GM10248 (cell line): Measurements from ENCODE around the gene LRIT1.

Source experiments
- CTCF ChIA-PET: fragments of 300-600 bp; sonication (Branson Sonifier 250); formaldehyde crosslinking; extraction: SDS; loops from one replicate; lab custom pipeline; 2021; ENCODE audit warnings: antibody characterized with exemption; lab: Yijun Ruan, JAX
- POLR2A ChIA-PET: fragments of 350-650 bp; sonication (Branson Sonifier 250); formaldehyde crosslinking; extraction: SDS; loops from one replicate; lab custom pipeline; 2020; ENCODE audit warnings: antibody characterized with exemption; lab: Yijun Ruan, JAX
- DNase-seq: peaks from one replicate; pipeline ENCODE4 v3.0.0; 2012; ENCODE audit errors: extremely low spot score
- CTCF ChIP-seq: IDR thresholded peaks from 2 replicates; pipeline ENCODE4 v1.5.1; 2012; ENCODE audit warnings: mild to moderate bottlenecking, low read depth; ENCODE audit errors: extremely low read depth, missing control alignments, control extremely low read depth

Gene LRIT1

GRCh38 chr10:84202349-84202748 is 39.0 kb downstream of the LRIT1 start:
- no peak for DNase-seq
- ChIA-PET CTCF (interaction anchor here (0.8 to 10.1 kb wide), 9 partner anchors 12 to 88 kb away, joined by 3 to 115 read pairs (median 6); partner anchors contain the start of genes GHITM and LRIT1), POLR2A (no interaction called here)
- TF ChIP-seq CTCF = no peak

- ChIA-PET POLR2A (no interaction called here), CTCF (interaction anchor here (0.8 to 10.1 kb wide), 8 partner anchors 13 to 335 kb away, joined by 3 to 78 read pairs (median 6); partner anchors contain the start of genes GHITM and LRIT1)
- no peak for TF ChIP-seq CTCF
- no peak for DNase-seq
These were observed 39.7 kb downstream of the LRIT1 start for GRCh38 chr10:84201682-84202081.

GRCh38 chr10:84201244-84201606 is 40.1 kb downstream of the LRIT1 start:
- ChIA-PET POLR2A (no interaction called here), CTCF (interaction anchor here (0.8 to 10.1 kb wide), 7 partner anchors 9 to 336 kb away, joined by 3 to 78 read pairs (median 5); partner anchors contain the start of gene GHITM)
- TF ChIP-seq CTCF = peak; percentile 15
- DNase-seq = no peak

GRCh38 chr10:84200537-84201243 is 40.7 kb downstream of the LRIT1 start:
- no peak for TF ChIP-seq CTCF
- POLR2A ChIA-PET = no interaction called here
- DNase-seq = no peak
- CTCF ChIA-PET = interaction anchor here (1.0 to 10.1 kb wide), 4 partner anchors 9 to 59 kb away, joined by 4 to 78 read pairs (median 44); partner anchors contain the start of gene GHITM

GRCh38 chr10:84198206-84198915 is 43.0 kb downstream of the LRIT1 start:
- TF ChIP-seq CTCF = no peak
- no peak for DNase-seq
- ChIA-PET CTCF (interaction anchor here (1.1 to 2.5 kb wide), 5 partner anchors 8 to 56 kb away, joined by 3 to 10 read pairs (median 3); no protein-coding TSS in a partner anchor), POLR2A (no interaction called here)

- DNase-seq = no peak
- ChIA-PET POLR2A (no interaction called here), CTCF (interaction anchor here (1.1 to 2.5 kb wide), 5 partner anchors 8 to 56 kb away, joined by 3 to 10 read pairs (median 3); no protein-coding TSS in a partner anchor)
- TF ChIP-seq CTCF = no peak
These were observed 43.7 kb downstream of the LRIT1 start for GRCh38 chr10:84197643-84198042.
